HG03175 (cell line): ENCODE results near the gene CERS6.

Source experiments
- ATAC-seq: cut with Tn5 transposase; IDR thresholded peaks from one replicate; pipeline ENCODE4 v1.9.1; 2021; ENCODE audit warnings: mild to moderate bottlenecking, moderate library complexity; ENCODE audit not compliant: unreplicated experiment

Gene CERS6

DNA sequence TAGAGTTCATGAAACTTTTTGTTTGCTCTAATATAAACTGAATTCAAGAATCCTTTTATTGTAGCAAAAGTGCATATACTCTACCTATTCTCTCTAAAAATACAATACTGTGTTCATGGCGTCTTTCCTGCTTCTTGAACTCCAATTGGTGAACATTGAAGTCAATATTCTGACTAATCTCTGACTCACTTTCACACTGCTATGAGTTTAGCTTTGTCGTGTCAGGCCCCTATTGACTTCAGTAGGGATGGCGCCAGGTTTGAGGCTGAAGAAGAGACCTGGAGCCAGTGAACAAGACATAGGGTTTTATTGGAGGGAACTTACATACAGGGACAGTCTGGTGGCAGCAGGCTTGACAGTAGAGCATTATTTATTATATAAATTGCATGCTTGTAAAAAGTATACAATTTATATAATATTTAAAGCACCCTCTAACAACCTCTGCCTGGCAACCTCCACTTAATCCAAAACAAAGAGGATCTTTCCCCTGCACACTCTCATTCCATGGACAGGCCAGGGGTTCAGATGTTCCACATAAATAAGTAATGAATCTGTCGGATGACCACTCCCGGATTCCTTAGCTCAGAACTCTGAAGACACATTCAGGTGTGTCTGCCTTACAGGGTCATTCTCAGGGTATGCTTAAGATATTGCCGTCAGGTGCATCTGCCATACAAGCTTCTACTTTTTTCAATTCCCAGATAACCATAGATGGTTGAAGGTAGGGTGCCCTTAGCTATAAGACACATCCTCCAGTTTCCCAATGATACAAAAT lies 141.0 kb downstream of the CERS6 start:
- no peak for ATAC-seq

DNA sequence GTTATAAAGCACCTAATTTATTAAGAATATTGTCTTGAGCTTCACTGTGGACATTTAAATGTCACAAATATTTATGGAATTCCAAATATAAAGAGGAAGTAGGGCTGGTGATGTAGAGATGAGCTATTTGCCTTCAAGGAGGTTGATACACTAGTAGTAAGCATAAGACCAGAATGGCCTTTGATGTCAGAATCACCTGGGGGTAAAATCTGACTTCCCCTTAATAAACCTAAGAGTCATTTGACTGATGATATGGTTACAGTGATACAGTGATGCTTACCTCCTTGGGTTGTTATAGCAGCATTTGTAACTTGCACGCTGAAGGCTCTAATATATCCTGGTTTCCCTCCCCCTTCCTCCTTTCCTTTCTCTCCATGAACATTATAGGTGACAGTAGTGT lies 143.7 kb downstream of the CERS6 start:
- no peak for ATAC-seq

DNA sequence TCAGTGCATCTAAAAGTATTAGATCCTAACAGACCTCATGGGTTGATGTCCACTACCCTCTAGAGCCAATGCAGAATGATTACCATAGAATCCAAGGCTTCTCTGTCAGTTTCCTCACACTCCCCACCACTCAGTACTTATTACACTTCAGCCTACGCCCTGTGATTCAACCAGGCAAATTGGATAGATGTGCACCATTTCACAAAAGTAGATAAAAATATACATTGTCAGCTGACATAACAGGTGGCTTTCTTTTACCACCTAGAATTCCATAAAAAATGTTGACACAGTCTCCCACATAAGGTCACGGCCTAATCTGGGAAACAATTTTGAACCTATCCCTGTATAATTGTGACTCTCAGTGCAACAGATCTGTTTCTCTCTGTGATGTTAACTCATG lies 144.9 kb downstream of the CERS6 start:
- ATAC-seq, result no peak

DNA sequence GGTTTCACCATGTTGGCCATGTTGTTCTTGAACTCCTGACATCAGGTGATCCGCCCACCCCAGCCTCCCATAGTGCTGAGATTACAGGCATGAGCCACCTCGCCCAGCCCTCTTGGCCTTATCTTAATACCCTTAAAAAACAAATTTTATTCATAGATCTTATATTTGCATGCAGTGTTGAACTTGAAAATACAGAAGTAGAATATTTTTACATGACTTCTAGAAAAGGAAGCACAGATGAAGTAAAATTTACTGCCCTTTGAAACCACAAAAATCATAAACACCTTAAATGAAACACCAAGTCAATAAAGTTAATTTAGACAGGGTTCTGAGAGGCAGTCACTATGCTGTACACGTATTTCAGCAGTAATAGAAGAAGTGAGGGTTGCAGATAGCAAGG lies 145.7 kb downstream of the CERS6 start:
- ATAC-seq, result no peak

GRCh38 chr2:168602379-168602778 lies 146.3 kb downstream of the CERS6 start:
- ATAC-seq, result no peak

GRCh38 chr2:168602846-168603401 lies 146.9 kb downstream of the CERS6 start:
- no peak for ATAC-seq

DNA sequence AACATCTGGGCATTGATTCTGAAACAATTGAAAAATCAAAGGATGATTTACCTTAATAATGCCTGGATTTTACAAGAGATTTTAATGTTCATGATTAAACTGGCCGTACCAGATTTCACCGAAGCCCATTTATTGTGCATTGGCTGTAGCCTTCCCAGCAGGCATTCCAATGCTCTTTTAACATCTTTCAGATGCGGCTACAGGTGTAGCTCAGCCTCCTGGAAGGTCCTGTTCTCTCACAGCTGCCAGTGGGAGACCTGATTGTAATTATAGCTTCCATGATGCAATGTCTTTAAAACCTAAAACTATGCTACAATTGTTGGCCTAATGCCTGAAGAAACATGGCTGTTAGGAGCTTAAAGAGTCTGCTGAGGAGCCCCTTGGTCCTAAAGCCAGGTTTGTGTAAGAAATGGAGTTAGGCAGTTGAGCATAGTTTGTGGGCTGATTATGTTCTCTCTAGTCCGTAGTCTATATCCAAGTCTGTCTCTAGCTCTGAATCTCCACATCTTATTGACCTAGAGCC lies 147.4 kb downstream of the CERS6 start:
- ATAC-seq, result no peak

- ATAC-seq, result no peak
These were observed 148.2 kb downstream of the CERS6 start for GRCh38 chr2:168604252-168604651.

DNA sequence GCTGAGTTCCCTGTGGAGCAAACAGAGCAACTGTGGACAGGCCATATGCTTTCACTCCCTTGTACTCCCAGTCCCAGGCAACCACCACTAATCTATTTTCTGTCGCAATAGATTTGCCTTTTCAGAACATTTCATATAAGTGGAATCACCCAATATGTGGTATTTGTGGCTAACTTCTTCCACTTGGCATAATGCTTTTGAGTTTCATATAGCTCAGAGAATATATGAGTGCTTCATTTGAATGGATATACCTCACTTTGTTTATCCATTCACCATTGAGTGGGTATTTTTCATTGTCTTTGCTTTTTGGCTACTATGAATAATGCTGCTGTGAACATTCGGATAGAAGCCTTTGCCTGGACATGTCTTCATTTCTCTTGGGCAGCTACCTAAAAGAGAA lies 151.9 kb downstream of the CERS6 start:
- no peak for ATAC-seq

DNA sequence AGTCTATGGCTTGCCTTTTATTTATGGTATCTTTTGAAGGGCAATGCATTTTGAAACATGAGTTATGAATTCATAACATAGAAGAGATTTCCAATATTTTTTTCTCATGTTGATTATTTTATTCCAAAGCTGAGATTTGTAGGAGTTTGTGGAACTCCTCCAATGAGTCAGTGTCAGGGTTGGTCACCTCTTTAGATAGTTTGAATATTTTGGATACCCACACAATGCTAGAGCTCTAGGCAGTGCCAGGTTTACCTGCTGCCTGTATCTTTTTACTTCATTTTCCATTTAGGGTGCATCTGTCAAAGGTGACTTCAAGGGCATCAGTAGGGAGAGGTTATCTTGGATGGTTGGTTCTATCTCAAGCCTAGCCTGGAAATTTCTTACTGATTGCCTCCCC lies 152.7 kb downstream of the CERS6 start:
- ATAC-seq, result no peak

GRCh38 chr2:168611091-168611490 lies 155.0 kb downstream of the CERS6 start:
- no peak for ATAC-seq

DNA sequence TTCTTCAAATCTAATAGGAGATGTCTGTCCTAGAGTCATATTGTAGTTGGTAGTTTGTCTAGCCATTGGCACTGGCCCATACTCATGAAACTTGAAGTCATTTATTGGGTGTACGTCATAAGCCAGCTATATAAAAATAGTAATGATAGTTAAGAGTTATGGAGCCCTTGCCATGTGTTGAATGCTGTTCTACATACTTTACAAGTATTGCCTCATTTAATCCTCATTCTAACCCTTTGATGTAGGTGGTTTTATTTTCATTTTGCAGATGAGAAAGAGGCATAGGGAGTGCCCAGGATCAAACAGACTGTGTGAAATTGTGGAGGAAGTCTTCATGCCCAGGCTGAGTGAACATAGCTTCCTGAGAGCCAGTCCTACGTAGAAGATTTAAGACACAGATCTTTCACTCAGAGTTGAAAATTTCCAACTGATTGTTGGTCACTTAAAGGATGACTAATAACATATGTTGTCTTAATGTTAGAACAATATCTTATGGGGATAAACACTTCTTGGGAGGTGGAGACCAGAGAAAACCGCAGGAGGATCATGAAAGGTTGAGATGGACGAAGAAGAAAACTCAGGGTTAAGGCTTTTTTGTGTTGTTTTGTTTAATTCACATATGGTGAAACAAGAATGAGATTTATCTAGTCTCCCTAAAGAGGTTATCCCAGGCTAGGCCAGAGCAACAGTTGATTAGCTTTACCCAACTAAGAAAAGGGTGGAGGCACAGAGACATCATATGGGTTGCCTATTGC lies 156.0 kb downstream of the CERS6 start:
- no peak for ATAC-seq

DNA sequence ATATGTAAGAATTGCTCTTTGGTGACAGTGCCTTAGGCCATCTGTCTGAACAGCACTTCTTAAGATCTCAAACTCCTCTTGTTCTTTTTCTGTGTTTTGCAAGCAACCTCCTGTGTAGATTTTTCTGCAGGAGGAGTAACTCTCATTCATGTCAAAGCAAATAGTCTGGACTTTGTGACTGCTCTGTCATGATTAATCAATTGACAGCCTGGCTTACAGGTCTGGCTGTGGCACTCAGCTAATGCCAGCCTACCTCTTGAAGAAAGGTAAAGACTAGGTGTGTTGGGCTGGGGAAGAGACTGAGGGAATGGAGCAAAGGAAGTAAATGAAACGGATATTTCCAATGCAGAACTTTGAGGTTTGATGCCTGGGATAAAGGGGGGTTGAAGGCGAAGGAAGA lies 156.6 kb downstream of the CERS6 start:
- ATAC-seq, result no peak

GRCh38 chr2:168613551-168613950 lies 157.5 kb downstream of the CERS6 start:
- no peak for ATAC-seq

DNA sequence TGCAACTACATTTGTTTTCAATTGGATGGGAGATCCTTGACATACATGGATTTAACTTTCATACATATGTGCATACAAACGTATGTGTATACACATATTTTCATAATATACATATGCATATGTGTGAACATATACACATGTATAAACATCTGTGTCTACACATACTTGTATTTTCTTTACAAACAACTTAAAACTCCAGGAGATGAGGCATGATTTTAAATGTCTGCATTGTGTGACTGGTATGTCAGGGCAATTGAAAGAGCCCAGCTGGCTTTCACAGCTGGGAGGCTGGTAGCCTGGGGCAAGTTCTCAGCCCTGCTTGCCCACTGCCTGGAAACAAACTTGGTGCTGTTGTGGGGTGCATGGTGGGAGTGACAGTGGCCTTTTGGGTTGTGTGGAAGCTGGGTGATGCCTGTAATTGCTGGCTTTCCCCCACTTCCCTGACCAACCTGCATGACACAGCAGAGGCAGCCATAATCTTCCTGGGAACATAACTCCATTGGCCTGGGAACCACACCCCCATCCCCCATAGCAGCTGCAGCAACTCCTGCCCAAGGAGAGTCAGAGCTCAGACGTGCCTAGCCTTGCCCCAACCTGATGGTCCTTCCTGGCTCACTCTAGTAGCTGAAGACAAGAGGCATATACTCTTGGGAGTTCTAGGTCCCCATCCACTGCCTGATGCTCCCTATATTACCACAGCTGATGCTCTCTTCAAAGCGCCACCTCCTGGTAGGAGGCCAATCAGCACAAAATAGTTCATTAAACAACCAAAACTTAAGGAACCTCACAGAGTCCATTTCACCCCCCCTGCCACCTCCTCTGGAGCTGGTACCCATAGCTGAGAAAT lies 158.3 kb downstream of the CERS6 start:
- no peak for ATAC-seq

DNA sequence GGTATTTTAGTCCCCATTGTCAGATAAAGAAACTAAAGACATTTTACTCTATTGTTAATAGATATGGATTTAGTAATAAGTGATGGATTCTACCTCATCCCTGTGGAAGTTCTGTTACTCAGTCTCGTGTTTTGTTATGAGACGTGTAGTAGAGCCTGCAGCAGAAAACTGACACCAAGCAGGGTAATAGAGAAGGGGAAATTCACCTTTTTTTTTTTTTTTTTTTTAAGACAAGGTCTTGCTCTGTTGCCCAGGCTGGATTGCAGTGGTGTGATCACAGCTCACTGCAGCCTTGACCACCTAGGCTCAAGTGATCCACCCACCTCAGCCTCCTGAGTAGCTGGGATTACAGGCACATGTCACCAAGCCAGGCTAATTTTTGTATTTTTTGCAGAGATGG lies 164.5 kb downstream of the CERS6 start:
- no peak for ATAC-seq

DNA sequence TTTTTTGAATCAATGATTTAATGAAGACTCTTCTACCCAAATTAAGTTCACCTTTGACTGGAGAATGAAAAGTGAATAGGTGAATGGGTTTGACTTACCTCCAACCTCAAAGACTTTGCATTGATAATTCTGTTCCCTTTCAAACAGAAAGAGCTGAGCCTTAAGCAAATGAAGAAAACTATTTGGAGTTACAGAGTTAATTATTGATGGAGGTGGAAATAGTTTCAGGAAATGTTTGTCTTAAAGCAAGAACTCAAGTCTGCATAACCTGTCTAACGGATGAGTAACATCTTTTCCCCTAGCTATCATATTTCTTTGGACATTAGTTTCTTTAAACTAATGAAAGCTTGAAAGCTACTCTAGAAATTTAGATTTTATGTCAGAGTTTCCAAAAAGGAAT lies 166.5 kb downstream of the CERS6 start:
- no peak for ATAC-seq

DNA sequence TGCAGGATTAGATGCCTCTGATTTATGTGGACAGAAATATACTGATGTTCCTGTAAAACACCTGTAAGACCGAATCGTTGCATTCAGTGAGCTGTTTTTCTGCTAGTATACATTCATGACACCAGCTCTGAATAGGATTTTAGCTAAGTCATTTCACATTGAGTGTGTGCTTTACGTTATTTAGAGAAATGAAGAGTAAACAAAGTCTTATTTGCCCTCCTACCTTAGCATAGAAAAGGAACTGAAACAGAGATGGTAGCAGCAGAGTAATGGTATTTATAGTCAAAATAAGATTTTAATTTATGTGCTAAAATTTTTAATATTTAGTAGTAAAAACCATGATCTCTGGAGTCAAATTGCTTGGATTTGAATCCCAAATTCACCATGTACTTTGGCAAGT lies 168.0 kb downstream of the CERS6 start:
- ATAC-seq, result no peak

- no peak for ATAC-seq
These were observed 170.0 kb downstream of the CERS6 start for GRCh38 chr2:168626096-168626495.

GRCh38 chr2:168626647-168627046 lies 170.6 kb downstream of the CERS6 start:
- no peak for ATAC-seq

GRCh38 chr2:168632709-168633121 lies 176.6 kb downstream of the CERS6 start:
- ATAC-seq, result no peak
